Measurements from ENCODE around the gene FBXO38.
A peak's percentile ranks its signal among the peaks of the same experiment; 100 is the strongest.

The FBXO38 gene

DNA sequence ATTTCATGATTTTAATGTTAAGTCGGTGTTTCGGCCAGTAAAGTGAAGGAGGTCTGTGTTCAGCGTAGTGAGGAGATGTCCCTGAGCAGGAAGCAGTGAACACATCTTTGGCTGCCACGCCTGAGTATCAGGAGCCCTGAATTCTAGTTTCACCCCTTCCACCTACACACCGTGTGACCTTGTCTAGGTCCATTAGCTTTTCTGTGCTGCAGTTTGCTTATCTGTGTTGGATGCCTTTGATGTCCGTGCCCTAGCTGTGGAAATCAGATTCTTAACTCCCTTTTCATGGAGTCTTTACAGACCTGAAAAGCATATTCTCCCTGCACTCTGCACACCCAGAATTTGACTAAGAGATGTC lies 601 bp downstream of the FBXO38 start:
- H3K27ac ChIP-seq, result peak overlapping the region; percentile 69
- TF ChIP-seq ZFX (IDR thresholded peaks at IDR 0.05; ENCODE audit: borderline replicate concordance), result no peak
- TF ChIP-seq, protein P1, sequence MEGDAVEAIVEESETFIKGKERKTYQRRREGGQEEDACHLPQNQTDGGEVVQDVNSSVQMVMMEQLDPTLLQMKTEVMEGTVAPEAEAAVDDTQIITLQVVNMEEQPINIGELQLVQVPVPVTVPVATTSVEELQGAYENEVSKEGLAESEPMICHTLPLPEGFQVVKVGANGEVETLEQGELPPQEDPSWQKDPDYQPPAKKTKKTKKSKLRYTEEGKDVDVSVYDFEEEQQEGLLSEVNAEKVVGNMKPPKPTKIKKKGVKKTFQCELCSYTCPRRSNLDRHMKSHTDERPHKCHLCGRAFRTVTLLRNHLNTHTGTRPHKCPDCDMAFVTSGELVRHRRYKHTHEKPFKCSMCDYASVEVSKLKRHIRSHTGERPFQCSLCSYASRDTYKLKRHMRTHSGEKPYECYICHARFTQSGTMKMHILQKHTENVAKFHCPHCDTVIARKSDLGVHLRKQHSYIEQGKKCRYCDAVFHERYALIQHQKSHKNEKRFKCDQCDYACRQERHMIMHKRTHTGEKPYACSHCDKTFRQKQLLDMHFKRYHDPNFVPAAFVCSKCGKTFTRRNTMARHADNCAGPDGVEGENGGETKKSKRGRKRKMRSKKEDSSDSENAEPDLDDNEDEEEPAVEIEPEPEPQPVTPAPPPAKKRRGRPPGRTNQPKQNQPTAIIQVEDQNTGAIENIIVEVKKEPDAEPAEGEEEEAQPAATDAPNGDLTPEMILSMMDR (IDR thresholded peaks at IDR 0.05), result no peak

DNA sequence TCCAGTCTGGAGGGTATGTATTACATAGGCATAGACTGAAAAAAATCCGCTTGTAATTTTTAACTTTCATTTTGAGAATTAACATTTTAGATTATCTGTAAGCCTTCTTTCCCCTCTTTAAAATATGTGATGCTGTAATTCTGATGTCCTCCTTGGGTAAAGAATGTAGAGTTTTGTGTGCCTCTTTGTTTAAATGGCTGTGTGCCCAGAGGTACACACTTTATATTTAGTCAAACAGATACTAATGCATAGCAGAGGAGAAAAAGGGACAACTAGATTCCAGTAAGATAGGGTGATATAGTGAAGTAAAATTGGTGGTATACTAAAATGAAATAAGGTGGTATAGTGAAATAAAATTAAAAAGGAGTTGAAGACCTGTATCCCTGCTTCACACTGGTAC lies 1.3 kb downstream of the FBXO38 start:
- H3K27ac ChIP-seq, result no peak overlapping the region
- TF ChIP-seq, protein P1 (IDR thresholded peaks at IDR 0.05), result no peak
- no peak for TF ChIP-seq ZFX (IDR thresholded peaks at IDR 0.05; ENCODE audit: borderline replicate concordance)

- no peak for TF ChIP-seq ZFX (IDR thresholded peaks at IDR 0.05; ENCODE audit: borderline replicate concordance)
- TF ChIP-seq, protein P1 (IDR thresholded peaks at IDR 0.05), result no peak
- no peak overlapping the region for H3K27ac ChIP-seq
These were observed 2.3 kb downstream of the FBXO38 start for GRCh38 chr5:148386041-148386440.

- no peak overlapping the region for H3K27ac ChIP-seq
- TF ChIP-seq, protein P1 (IDR thresholded peaks at IDR 0.05), result no peak
- no peak for TF ChIP-seq ZFX (IDR thresholded peaks at IDR 0.05; ENCODE audit: borderline replicate concordance)
These were observed 3.6 kb downstream of the FBXO38 start for GRCh38 chr5:148387325-148387724.

- TF ChIP-seq, protein P1 (IDR thresholded peaks at IDR 0.05), result no peak
- no peak for TF ChIP-seq ZFX (IDR thresholded peaks at IDR 0.05; ENCODE audit: borderline replicate concordance)
- no peak overlapping the region for H3K27ac ChIP-seq
These were observed 4.9 kb downstream of the FBXO38 start for GRCh38 chr5:148388696-148389095.

DNA sequence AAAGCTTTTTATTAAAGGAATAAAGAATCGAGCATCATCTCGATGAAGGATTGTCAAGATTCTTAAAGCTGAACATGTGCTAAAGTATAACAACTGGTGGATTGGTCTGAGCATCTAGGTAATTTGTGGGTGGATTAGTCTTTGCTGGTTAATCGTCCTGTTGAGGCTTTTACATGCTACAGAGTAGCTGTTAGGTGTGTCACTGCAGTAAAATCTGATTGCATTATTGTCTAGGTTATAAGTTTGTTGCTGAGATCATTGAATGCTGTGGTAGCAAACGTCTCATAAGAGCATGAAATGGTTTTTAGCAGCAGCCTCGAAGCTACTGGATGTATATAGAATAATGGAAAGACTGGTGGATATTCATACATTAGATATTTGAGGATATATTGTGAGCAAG lies 7.2 kb downstream of the FBXO38 start:
- no peak overlapping the region for H3K27ac ChIP-seq
- TF ChIP-seq, protein P1 (IDR thresholded peaks at IDR 0.05), result no peak
- TF ChIP-seq ZFX (IDR thresholded peaks at IDR 0.05; ENCODE audit: borderline replicate concordance), result no peak

DNA sequence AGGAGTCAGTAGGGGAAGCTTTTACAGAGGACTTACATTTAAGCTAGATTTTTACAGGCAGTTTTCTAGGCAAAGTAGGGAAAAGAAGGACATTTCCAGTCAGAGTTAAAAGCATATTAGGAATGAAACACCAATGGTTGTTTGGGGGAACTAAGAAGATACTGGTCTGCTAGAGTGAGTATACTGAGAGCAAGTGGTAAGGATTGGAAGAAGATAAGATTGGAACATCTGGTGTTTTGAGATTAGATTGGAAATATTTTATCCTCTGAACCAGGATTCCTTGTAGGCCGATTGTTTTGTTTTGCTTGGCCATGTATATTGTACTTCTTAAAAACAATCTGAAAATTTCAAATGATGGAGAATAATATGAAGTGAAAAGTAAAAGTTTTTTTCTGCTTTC lies 7.7 kb downstream of the FBXO38 start:
- TF ChIP-seq, protein P1 (IDR thresholded peaks at IDR 0.05), result no peak
- TF ChIP-seq ZFX (IDR thresholded peaks at IDR 0.05; ENCODE audit: borderline replicate concordance), result no peak
- H3K27ac ChIP-seq, result no peak overlapping the region

Measured in 22Rv1 (cell line).